DMS114 treated with DMSO at 0.1 percent for 48 hours (cell line): ENCODE measurements around the gene IER3IP1.
"Not testable (repeated sequence)": the region's sequence is repeated elsewhere in the genome, so short reads cannot be mapped to it uniquely, and the experiment has no call there.

Experiments used
- DNase-seq: peaks from one replicate; lab custom pipeline; 2025; ENCODE audit not compliant: unreplicated experiment; lab: John Stamatoyannopoulos, UW

IER3IP1 gene

GRCh38 chr18:47160256-47160655 is 15.9 kb downstream of the IER3IP1 start:
- no peak for DNase-seq

GRCh38 chr18:47158404-47158803 is 17.8 kb downstream of the IER3IP1 start:
- DNase-seq: not testable (repeated sequence)

GRCh38 chr18:47151439-47151838 is 24.7 kb downstream of the IER3IP1 start:
- DNase-seq: no peak

- DNase-seq: no peak
Observed at GRCh38 chr18:47150824-47151366, 25.3 kb downstream of the IER3IP1 start.

GRCh38 chr18:47150029-47150823 is 25.9 kb downstream of the IER3IP1 start, which contains the start of gene HDHD2:
Gene HDHD2, minus strand, starts transcription at chr18:47150500. Its CDS starts 14,061 bp downstream, at chr18:47136439.
- DNase-seq: peak; percentile 75

GRCh38 chr18:47149457-47150028 is 26.6 kb downstream of the IER3IP1 start:
- no peak for DNase-seq

- DNase-seq: no peak
Observed at GRCh38 chr18:47146206-47146605, 30.0 kb downstream of the IER3IP1 start.

- no peak for DNase-seq
Observed at GRCh38 chr18:47143899-47144485, 32.2 kb downstream of the IER3IP1 start.

GRCh38 chr18:47143153-47143552 is 33.0 kb downstream of the IER3IP1 start:
- no peak for DNase-seq

- DNase-seq: no peak
Observed at GRCh38 chr18:47141289-47141688, 34.9 kb downstream of the IER3IP1 start.

- no peak for DNase-seq
Observed at GRCh38 chr18:47121146-47121545, 55.0 kb downstream of the IER3IP1 start.

- DNase-seq: no peak
Observed at GRCh38 chr18:47120428-47120827, 55.7 kb downstream of the IER3IP1 start.

- DNase-seq: no peak
Observed at GRCh38 chr18:47118981-47119380, 57.2 kb downstream of the IER3IP1 start.

GRCh38 chr18:47115205-47115604 is 61.0 kb downstream of the IER3IP1 start:
- DNase-seq: no peak

GRCh38 chr18:47113796-47114540 is 62.2 kb downstream of the IER3IP1 start:
- DNase-seq: no peak

- no peak for DNase-seq
Observed at GRCh38 chr18:47110492-47111274, 65.5 kb downstream of the IER3IP1 start.

GRCh38 chr18:47109720-47110119 is 66.4 kb downstream of the IER3IP1 start:
- DNase-seq: no peak

- DNase-seq: no peak
Observed at GRCh38 chr18:47108998-47109405, 67.2 kb downstream of the IER3IP1 start.

- no peak for DNase-seq
Observed at GRCh38 chr18:47108373-47108772, 67.8 kb downstream of the IER3IP1 start.
